ENCODE data around the gene IL6R. TPM values are rescaled to one million over a fixed set of nuclear protein-coding genes. Genes with fewer than 3 reads are reported as not detected.

Gene IL6R
- total and polyA plus RNA-seq, 4 donors: 18.8 to 67.6 (median 35.3) TPM

- Histone ChIP-seq H3K27me3 (ENCODE audit: control insufficient read depth in 4 of 4, insufficient read depth in 4 of 4, low read length in 3 of 4) (no peaks in the 10 kb centered on the region), H3K9ac (ENCODE audit: low read depth in 1 of 2, low read length in 2 of 2) (peak overlapping the region; percentile 98 to 100), H3K36me3 (ENCODE audit: control insufficient read depth in 4 of 4, insufficient read depth in 3 of 4, low read depth in 1 of 4, low read length in 3 of 4) (no peaks in the 10 kb centered on the region), H3K4me3 (ENCODE audit: low read depth in 1 of 3, low read length in 3 of 3) (peak overlapping the region; percentile 82 to 90 (median 83)), H3K9me3 (ENCODE audit: control insufficient read depth in 4 of 4, low read length in 3 of 4) (no peaks in the 10 kb centered on the region), H3K27ac (ENCODE audit: low read depth in 1 of 2, low read length in 2 of 2) (peak overlapping the region; percentile 99 to 100), H3K4me1 (ENCODE audit: control insufficient read depth in 4 of 4, insufficient read depth in 4 of 4, low read length in 3 of 4) (peaks cover 4 to 49% (median 31%) of the 10 kb centered on the region in 4 donors)
- 2% methylated on average over 40 of the region's 40 CpGs for WGBS
- TF ChIP-seq, protein P1, sequence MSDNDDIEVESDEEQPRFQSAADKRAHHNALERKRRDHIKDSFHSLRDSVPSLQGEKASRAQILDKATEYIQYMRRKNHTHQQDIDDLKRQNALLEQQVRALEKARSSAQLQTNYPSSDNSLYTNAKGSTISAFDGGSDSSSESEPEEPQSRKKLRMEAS (IDR thresholded peaks at IDR 0.05): no peak
- TF ChIP-seq SP1 (IDR thresholded peaks at IDR 0.05) (no peak), GABPA (IDR thresholded peaks at IDR 0.05 in 1 of 2, conservative IDR thresholded peaks at IDR 0.05 in 1 of 2) (no peak), JUND (IDR thresholded peaks at IDR 0.05) (peak in 1 of 2 donors; percentile 14), ZBTB33 (IDR thresholded peaks at IDR 0.05) (no peak), HNF4A (conservative IDR thresholded peaks at IDR 0.05) (no peak), ATF3 (IDR thresholded peaks at IDR 0.05) (no peak), CTCF (IDR thresholded peaks at IDR 0.05; ENCODE audit: low read depth, low read length, missing input control) (peak; percentile 9), YY1 (IDR thresholded peaks at IDR 0.05) (no peak), EGR1 (IDR thresholded peaks at IDR 0.05; ENCODE audit: low read depth in 2 of 2) (no peak), TAF1 (conservative IDR thresholded peaks at IDR 0.05) (peak; percentile 16), NR2F2 (IDR thresholded peaks at IDR 0.05) (no peak), HNF4G (IDR thresholded peaks at IDR 0.05) (no peak), FOXA2 (IDR thresholded peaks at IDR 0.05) (no peak), RAD21 (IDR thresholded peaks at IDR 0.05) (peak; percentile 24 to 63), RXRA (IDR thresholded peaks at IDR 0.05) (peak in 1 of 2 donors; percentile 2), FOXA1 (IDR thresholded peaks at IDR 0.05) (no peak)
- TF ChIP-seq, protein P2, sequence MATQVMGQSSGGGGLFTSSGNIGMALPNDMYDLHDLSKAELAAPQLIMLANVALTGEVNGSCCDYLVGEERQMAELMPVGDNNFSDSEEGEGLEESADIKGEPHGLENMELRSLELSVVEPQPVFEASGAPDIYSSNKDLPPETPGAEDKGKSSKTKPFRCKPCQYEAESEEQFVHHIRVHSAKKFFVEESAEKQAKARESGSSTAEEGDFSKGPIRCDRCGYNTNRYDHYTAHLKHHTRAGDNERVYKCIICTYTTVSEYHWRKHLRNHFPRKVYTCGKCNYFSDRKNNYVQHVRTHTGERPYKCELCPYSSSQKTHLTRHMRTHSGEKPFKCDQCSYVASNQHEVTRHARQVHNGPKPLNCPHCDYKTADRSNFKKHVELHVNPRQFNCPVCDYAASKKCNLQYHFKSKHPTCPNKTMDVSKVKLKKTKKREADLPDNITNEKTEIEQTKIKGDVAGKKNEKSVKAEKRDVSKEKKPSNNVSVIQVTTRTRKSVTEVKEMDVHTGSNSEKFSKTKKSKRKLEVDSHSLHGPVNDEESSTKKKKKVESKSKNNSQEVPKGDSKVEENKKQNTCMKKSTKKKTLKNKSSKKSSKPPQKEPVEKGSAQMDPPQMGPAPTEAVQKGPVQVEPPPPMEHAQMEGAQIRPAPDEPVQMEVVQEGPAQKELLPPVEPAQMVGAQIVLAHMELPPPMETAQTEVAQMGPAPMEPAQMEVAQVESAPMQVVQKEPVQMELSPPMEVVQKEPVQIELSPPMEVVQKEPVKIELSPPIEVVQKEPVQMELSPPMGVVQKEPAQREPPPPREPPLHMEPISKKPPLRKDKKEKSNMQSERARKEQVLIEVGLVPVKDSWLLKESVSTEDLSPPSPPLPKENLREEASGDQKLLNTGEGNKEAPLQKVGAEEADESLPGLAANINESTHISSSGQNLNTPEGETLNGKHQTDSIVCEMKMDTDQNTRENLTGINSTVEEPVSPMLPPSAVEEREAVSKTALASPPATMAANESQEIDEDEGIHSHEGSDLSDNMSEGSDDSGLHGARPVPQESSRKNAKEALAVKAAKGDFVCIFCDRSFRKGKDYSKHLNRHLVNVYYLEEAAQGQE (IDR thresholded peaks at IDR 0.05): no peak
- DNase-seq (ENCODE audit: low spot score): peak; percentile 59
Measured at GRCh38 chr1:154405747-154406571, 816 bp downstream of the IL6R start.

Data from liver (tissue), 9 donors.